MCF 10A (cell line): ENCODE data around the gene PPHLN1. TPM values are rescaled to one million over a fixed set of nuclear protein-coding genes. Genes with fewer than 3 reads are reported as not detected.

Source experiments
- BruUV-seq: library from RNA; stranded (reverse); fragments of 400-500 nt; replicated peaks from 2 replicates; lab custom pipeline; 2021; lab: Mats Ljungman, UMichigan
- CTCF ChIA-PET: fragments of 300-600 bp; sonication (Branson Sonifier 250); formaldehyde crosslinking; extraction: SDS; loops from one replicate; lab custom pipeline; 2021; ENCODE audit warnings: antibody characterized with exemption, inconsistent platforms; lab: Yijun Ruan, JAX
- POLR2A ChIA-PET: fragments of 300-600, 350-650 bp; sonication (Branson Sonifier 250); formaldehyde crosslinking; extraction: SDS; loops from one replicate; lab custom pipeline; 2020; ENCODE audit warnings: antibody characterized with exemption, inconsistent platforms; lab: Yijun Ruan, JAX
- DNase-seq: peaks from one replicate; pipeline ENCODE4 v3.0.0-alpha.2; 2018; ENCODE audit not compliant: unreplicated experiment
- H3K27ac Mint-ChIP-seq: one replicate; pipeline ENCODE4 v1.8.0; 2022; ENCODE audit warnings: mild to moderate bottlenecking, low read depth, mixed read lengths; ENCODE audit not compliant: unreplicated experiment
- H3K27me3 Mint-ChIP-seq: one replicate; pipeline ENCODE4 v1.8.0; 2022; ENCODE audit warnings: mixed read lengths; ENCODE audit not compliant: insufficient read depth, unreplicated experiment
- H3K36me3 Mint-ChIP-seq: one replicate; pipeline ENCODE4 v1.8.0; 2022; ENCODE audit warnings: mild to moderate bottlenecking, moderate library complexity, mixed read lengths; ENCODE audit not compliant: insufficient read depth, unreplicated experiment
- H3K4me1 Mint-ChIP-seq: one replicate; pipeline ENCODE4 v1.8.0; 2022; ENCODE audit warnings: mixed read lengths; ENCODE audit not compliant: insufficient read depth, unreplicated experiment
- H3K4me3 Mint-ChIP-seq: one replicate; pipeline ENCODE4 v1.8.0; 2022; ENCODE audit warnings: mild to moderate bottlenecking, moderate library complexity, mixed read lengths; ENCODE audit not compliant: unreplicated experiment
- H3K9me3 Mint-ChIP-seq: one replicate; pipeline ENCODE4 v1.8.0; 2022; ENCODE audit warnings: mixed read lengths; ENCODE audit not compliant: unreplicated experiment
- intact Hi-C: fragments of 100-400 bp; cut with micrococcal nuclease; formaldehyde crosslinking; loops from 2 replicates; pipeline ENCODE4 v1.14.1; 2022
- total RNA-seq: library from RNA; stranded (reverse); gene quantifications from 2 replicates; pipeline ENCODE4 v1.2.3, GENCODE V29; 2022
- TF ChIP-seq, protein P1 (sequence below): fragments of 200-600 bp; IDR thresholded peaks from one replicate; pipeline ENCODE4 v1.8.0; 2022; ENCODE audit warnings: antibody characterized with exemption, mild to moderate bottlenecking; ENCODE audit not compliant: unreplicated experiment

PPHLN1 gene
- total RNA-seq, 1 experiment from 2014 or later, result 54.5 TPM

DNA sequence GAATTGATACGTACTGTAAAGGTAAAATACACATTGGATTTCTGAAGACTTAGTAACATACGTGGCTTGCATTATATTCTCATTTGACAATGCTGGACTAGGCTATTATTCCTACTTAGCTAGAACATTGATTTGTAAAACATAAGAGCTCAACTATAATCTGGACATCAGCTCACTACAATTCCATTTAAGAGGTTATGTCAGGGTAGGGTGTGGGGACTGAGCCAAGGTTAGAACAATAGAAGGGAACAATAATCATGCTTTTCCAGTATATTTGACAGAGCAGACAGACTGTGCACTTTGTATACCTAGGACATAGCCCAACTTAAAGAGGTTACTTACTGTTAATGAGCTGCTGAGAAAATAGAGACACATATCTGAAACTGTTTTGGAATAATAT is 10.9 kb upstream of the PPHLN1 start:
- ChIA-PET POLR2A (interaction anchor here (1.0 kb wide), 1 partner anchor 11 kb away, joined by 3 read pairs; the partner anchor contains the start of genes PPHLN1 and ZCRB1), CTCF (no interaction called here)
- Mint-ChIP-seq H3K27ac (no peak overlapping the region), H3K27me3 (no peaks in the 10 kb centered on the region), H3K4me3 (no peak overlapping the region), H3K4me1 (no peaks in the 10 kb centered on the region), H3K36me3 (peaks cover 43% of the 10 kb centered on the region), H3K9me3 (no peaks in the 10 kb centered on the region)
- TF ChIP-seq, protein P1, sequence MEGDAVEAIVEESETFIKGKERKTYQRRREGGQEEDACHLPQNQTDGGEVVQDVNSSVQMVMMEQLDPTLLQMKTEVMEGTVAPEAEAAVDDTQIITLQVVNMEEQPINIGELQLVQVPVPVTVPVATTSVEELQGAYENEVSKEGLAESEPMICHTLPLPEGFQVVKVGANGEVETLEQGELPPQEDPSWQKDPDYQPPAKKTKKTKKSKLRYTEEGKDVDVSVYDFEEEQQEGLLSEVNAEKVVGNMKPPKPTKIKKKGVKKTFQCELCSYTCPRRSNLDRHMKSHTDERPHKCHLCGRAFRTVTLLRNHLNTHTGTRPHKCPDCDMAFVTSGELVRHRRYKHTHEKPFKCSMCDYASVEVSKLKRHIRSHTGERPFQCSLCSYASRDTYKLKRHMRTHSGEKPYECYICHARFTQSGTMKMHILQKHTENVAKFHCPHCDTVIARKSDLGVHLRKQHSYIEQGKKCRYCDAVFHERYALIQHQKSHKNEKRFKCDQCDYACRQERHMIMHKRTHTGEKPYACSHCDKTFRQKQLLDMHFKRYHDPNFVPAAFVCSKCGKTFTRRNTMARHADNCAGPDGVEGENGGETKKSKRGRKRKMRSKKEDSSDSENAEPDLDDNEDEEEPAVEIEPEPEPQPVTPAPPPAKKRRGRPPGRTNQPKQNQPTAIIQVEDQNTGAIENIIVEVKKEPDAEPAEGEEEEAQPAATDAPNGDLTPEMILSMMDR, result no peak
- no peak for DNase-seq
- intact Hi-C loops, result no loop called here
- BruUV-seq, result no TSS peak

DNA sequence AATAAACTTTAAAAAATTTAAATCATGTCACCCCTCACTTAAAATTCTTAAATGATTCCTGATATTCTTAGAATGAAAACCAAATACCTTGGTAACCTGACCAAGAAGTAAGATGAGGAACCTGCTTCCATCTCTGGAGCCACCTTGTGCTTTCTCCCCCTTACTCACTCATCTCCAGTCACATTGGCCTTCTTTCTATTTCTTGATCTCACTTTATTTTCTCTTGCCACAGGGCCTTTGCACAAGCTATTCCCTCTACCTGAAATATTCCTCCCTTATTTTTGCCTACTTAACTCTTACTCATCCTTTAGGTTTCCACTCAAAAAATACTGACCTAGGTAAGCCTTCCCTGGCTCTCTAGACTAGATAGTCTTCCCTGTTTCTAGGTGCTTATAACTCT is 5.2 kb upstream of the PPHLN1 start:
- CTCF ChIA-PET, result interaction anchor here (1.0 kb wide), 1 partner anchor 195 kb away, joined by 3 read pairs; no protein-coding TSS in a partner anchor
- H3K4me3 Mint-ChIP-seq, result no peak overlapping the region
- no peaks in the 10 kb centered on the region for H3K27me3 Mint-ChIP-seq
- no peak overlapping the region for H3K27ac Mint-ChIP-seq
- H3K4me1 Mint-ChIP-seq, result no peaks in the 10 kb centered on the region
- POLR2A ChIA-PET, result no interaction called here
- H3K36me3 Mint-ChIP-seq, result peaks cover 22% of the 10 kb centered on the region
- intact Hi-C loops, result no loop called here
- no peaks in the 10 kb centered on the region for H3K9me3 Mint-ChIP-seq
- TF ChIP-seq, protein P1, result no peak
- no peak for DNase-seq
- BruUV-seq, result no TSS peak

DNA sequence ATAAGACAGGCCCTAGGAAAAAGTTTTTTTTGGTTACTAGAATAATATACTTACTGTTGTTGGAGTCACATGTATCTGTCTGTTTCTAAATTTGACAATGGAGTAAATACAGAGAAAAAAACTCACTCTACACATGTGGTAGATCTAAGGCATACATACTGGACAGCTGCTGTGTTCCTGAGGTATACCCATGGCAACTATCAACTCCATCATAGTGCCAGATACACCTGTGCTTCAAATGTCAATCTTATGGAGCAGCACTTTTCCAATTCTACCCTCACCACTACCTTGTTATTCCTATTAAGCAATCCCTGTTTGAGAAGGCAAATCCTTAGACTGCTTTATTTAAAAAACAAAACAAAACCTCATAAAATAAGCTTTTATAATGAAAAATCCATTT is 3.4 kb upstream of the PPHLN1 start:
- H3K36me3 Mint-ChIP-seq, result peaks cover 19% of the 10 kb centered on the region
- ChIA-PET CTCF (interaction anchor here (0.6 to 1.0 kb wide), 3 partner anchors 49 to 1174 kb away, joined by 3 to 4 read pairs (median 3); no protein-coding TSS in a partner anchor), POLR2A (no interaction called here)
- H3K4me1 Mint-ChIP-seq, result peaks cover 8% of the 10 kb centered on the region
- H3K4me3 Mint-ChIP-seq, result no peak overlapping the region
- no TSS peak for BruUV-seq
- DNase-seq, result no peak
- intact Hi-C loops, result no loop called here
- H3K9me3 Mint-ChIP-seq, result no peaks in the 10 kb centered on the region
- H3K27me3 Mint-ChIP-seq, result no peaks in the 10 kb centered on the region
- TF ChIP-seq, protein P1, result no peak
- H3K27ac Mint-ChIP-seq, result no peak overlapping the region

DNA sequence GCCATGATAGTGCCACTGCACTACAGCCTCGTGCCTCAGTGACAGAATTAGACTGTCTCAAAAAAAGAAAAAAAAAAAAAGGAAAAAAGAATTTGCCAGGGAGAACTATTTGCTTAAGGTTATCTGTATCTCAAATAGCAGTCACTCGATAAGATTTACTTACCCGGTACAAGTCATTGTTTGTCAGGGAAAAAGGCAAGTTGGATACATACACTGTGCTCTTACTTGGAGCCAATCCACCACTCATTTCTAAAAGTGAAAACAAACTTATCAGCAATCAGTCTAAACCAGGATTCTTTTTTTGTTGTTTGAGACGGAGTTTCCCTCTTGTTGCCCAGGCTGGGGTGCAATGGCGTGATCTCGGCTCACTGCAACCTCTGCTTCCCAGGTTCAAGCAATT is 2.1 kb upstream of the PPHLN1 start:
- TF ChIP-seq, protein P1, result no peak
- no peak for DNase-seq
- intact Hi-C loops, result no loop called here
- Mint-ChIP-seq H3K27ac (no peak overlapping the region), H3K9me3 (no peaks in the 10 kb centered on the region), H3K36me3 (peaks cover 18% of the 10 kb centered on the region), H3K4me1 (peaks cover 16% of the 10 kb centered on the region), H3K27me3 (no peaks in the 10 kb centered on the region), H3K4me3 (no peak overlapping the region)
- CTCF ChIA-PET, result interaction anchor here (0.6 kb wide), 1 partner anchor 332 kb away, joined by 3 read pairs; no protein-coding TSS in a partner anchor
- POLR2A ChIA-PET, result no interaction called here
- no TSS peak for BruUV-seq
